ENCODE data around the gene FKBP5. TPM values are rescaled to one million over a fixed set of nuclear protein-coding genes. Genes with fewer than 3 reads are reported as not detected.
"Not testable (repeated sequence)": the region's sequence is repeated elsewhere in the genome, so short reads cannot be mapped to it uniquely, and the experiment has no call there.

The FKBP5 gene
- total and polyA plus RNA-seq, 8 donors, result 68.1 to 209 (median 110) TPM

- Histone ChIP-seq H3K4me3 (no peak overlapping the region), H3K27me3 (peaks cover 0 to 3% (median 0%) of the 10 kb centered on the region in 3 donors), H3K4me1 (peaks cover 0 to 5% (median 0%) of the 10 kb centered on the region in 4 donors), H3K36me3 (no peaks in the 10 kb centered on the region), H3K27ac (no peak overlapping the region), H3K9me3 (no peaks in the 10 kb centered on the region)
- no peak for DNase-seq
- TF ChIP-seq POLR2AphosphoS5 (IDR thresholded peaks at IDR 0.05), result no peak
- TF ChIP-seq EP300 (IDR thresholded peaks at IDR 0.05), result no peak
- TF ChIP-seq POLR2A (IDR thresholded peaks at IDR 0.05), result no peak
- TF ChIP-seq CTCF (IDR thresholded peaks at IDR 0.05), result no peak
- intact Hi-C loops (cut with DNase I; ENCODE audit: low total_unique reads), result no loop called here
- WGBS, 5 donors, result 70 to 78% (median 74%) methylated on average over 3 of the region's 3 CpGs
Observed at GRCh38 chr6:35539223-35539622, 149.5 kb downstream of the FKBP5 start.

GRCh38 chr6:35535847-35536246 lies 152.9 kb downstream of the FKBP5 start:
- DNase-seq; intact Hi-C loops (cut with DNase I; ENCODE audit: low total_unique reads); H3K4me3 ChIP-seq; H3K27ac ChIP-seq; H3K4me1 ChIP-seq; H3K9me3 ChIP-seq; H3K36me3 ChIP-seq: not testable (repeated sequence)
- peaks cover 0 to 15% (median 0%) of the 10 kb centered on the region in 3 donors for H3K27me3 ChIP-seq
- 82 to 85% (median 84%) methylated on average over 6 of the region's 6 CpGs for WGBS, 5 donors

GRCh38 chr6:35534407-35535170 lies 154.1 kb downstream of the FKBP5 start:
- peaks cover 0 to 15% (median 0%) of the 10 kb centered on the region in 3 donors for H3K27me3 ChIP-seq
- WGBS, 5 donors, result 35 to 50% (median 40%) methylated on average over 11 of the region's 11 CpGs

GRCh38 chr6:35533981-35534380 lies 154.7 kb downstream of the FKBP5 start:
- H3K27me3 ChIP-seq, result peaks cover 0 to 15% (median 0%) of the 10 kb centered on the region in 3 donors
- intact Hi-C loops (cut with DNase I; ENCODE audit: low total_unique reads), result no loop called here
- peaks cover 0 to 8% (median 0%) of the 10 kb centered on the region in 4 donors for H3K4me1 ChIP-seq
- no peak for DNase-seq
- no peaks in the 10 kb centered on the region for H3K36me3 ChIP-seq
- no peak overlapping the region for H3K4me3 ChIP-seq
- no peak overlapping the region for H3K27ac ChIP-seq
- TF ChIP-seq EP300 (IDR thresholded peaks at IDR 0.05), result no peak
- no peak for TF ChIP-seq POLR2AphosphoS5 (IDR thresholded peaks at IDR 0.05)
- no peak for TF ChIP-seq POLR2A (IDR thresholded peaks at IDR 0.05)
- TF ChIP-seq CTCF (IDR thresholded peaks at IDR 0.05), result no peak
- H3K9me3 ChIP-seq, result no peaks in the 10 kb centered on the region
- WGBS, 5 donors, result 66 to 76% (median 74%) methylated on average over 6 of the region's 6 CpGs

More at GRCh38 chr6:35534407-35535170, 154.1 kb downstream of the FKBP5 start:
- no peak for TF ChIP-seq CTCF (IDR thresholded peaks at IDR 0.05)
- no peak for TF ChIP-seq EP300 (IDR thresholded peaks at IDR 0.05)
- TF ChIP-seq POLR2AphosphoS5 (IDR thresholded peaks at IDR 0.05), result no peak
- TF ChIP-seq POLR2A (IDR thresholded peaks at IDR 0.05), result no peak
- peak in 1 of 2 donors; percentile 74 for DNase-seq
- no peaks in the 10 kb centered on the region for H3K9me3 ChIP-seq
- H3K27ac ChIP-seq, result no peak overlapping the region
- intact Hi-C loops (cut with DNase I; ENCODE audit: low total_unique reads), result no loop called here
- H3K4me1 ChIP-seq, result peaks cover 0 to 8% (median 0%) of the 10 kb centered on the region in 4 donors
- no peak overlapping the region for H3K4me3 ChIP-seq
- H3K36me3 ChIP-seq, result no peaks in the 10 kb centered on the region

- 67 to 88% (median 86%) methylated on average over 4 of the region's 4 CpGs for WGBS, 5 donors
- TF ChIP-seq CTCF (IDR thresholded peaks at IDR 0.05) (no peak), POLR2AphosphoS5 (IDR thresholded peaks at IDR 0.05) (no peak), EP300 (IDR thresholded peaks at IDR 0.05) (no peak), POLR2A (IDR thresholded peaks at IDR 0.05) (no peak)
- no peaks in the 10 kb centered on the region for H3K36me3 ChIP-seq
- peaks cover 0 to 8% (median 0%) of the 10 kb centered on the region in 4 donors for H3K4me1 ChIP-seq
- intact Hi-C loops (cut with DNase I; ENCODE audit: low total_unique reads), result no loop called here
- H3K4me3 ChIP-seq, result no peak overlapping the region
- no peaks in the 10 kb centered on the region for H3K9me3 ChIP-seq
- H3K27ac ChIP-seq, result no peak overlapping the region
- no peak for DNase-seq
- peaks cover 0 to 15% (median 0%) of the 10 kb centered on the region in 3 donors for H3K27me3 ChIP-seq
Observed at GRCh38 chr6:35532126-35532525, 156.6 kb downstream of the FKBP5 start.

All from stomach (tissue), 9 donors.